Measurements from ENCODE around the gene DHRSX.
"Not testable (repeated sequence)": the region's sequence is repeated elsewhere in the genome, so short reads cannot be mapped to it uniquely, and the experiment has no call there.

The DHRSX gene

DNA sequence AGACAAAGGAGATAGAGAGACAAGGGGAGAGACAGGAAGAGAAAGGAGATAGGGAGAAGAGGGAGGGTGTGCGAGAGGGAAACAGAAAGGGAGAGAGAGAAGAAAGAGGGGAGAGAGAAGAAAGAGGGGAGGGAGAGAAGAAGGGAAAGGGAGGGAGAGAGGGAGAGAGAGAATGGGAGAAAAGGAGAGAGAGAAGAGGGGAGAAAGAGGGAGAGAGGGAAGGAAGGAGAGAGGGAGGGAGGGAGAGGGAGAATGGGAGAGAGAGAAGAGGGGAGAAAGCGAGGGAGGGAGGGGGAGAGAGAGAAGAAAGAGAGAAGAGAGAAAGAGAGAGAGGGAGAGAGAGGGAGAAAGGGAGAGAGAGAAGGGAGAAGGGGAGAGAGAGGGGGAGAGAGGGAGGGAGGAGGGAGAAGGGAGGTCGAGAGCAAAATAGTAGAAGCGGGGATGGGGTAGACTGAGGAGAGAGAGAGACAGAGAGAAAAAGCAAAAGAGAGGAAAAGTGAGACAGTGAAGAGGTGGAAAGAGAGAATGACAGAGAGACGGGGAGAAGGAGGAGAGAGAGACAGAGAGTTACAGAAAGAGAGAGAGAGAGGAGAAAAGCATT lies 218.2 kb downstream of the DHRSX start (continued):
- TF ChIP-seq, protein P1, sequence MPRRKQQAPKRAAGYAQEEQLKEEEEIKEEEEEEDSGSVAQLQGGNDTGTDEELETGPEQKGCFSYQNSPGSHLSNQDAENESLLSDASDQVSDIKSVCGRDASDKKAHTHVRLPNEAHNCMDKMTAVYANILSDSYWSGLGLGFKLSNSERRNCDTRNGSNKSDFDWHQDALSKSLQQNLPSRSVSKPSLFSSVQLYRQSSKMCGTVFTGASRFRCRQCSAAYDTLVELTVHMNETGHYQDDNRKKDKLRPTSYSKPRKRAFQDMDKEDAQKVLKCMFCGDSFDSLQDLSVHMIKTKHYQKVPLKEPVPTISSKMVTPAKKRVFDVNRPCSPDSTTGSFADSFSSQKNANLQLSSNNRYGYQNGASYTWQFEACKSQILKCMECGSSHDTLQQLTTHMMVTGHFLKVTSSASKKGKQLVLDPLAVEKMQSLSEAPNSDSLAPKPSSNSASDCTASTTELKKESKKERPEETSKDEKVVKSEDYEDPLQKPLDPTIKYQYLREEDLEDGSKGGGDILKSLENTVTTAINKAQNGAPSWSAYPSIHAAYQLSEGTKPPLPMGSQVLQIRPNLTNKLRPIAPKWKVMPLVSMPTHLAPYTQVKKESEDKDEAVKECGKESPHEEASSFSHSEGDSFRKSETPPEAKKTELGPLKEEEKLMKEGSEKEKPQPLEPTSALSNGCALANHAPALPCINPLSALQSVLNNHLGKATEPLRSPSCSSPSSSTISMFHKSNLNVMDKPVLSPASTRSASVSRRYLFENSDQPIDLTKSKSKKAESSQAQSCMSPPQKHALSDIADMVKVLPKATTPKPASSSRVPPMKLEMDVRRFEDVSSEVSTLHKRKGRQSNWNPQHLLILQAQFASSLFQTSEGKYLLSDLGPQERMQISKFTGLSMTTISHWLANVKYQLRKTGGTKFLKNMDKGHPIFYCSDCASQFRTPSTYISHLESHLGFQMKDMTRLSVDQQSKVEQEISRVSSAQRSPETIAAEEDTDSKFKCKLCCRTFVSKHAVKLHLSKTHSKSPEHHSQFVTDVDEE (CRISPR knock-in tag; IDR thresholded peaks at IDR 0.05): no peak
- TF ChIP-seq ESRRG (CRISPR knock-in tag; IDR thresholded peaks at IDR 0.05) (no peak), ZNF70 (CRISPR knock-in tag; IDR thresholded peaks at IDR 0.05) (no peak), ISL1 (CRISPR knock-in tag; IDR thresholded peaks at IDR 0.05) (no peak), ZFP3 (CRISPR knock-in tag; IDR thresholded peaks at IDR 0.05) (no peak), ZFP30 (CRISPR knock-in tag; IDR thresholded peaks at IDR 0.05) (no peak), SNAI2 (CRISPR knock-in tag; IDR thresholded peaks at IDR 0.05) (no peak)
- TF ChIP-seq, protein P2, sequence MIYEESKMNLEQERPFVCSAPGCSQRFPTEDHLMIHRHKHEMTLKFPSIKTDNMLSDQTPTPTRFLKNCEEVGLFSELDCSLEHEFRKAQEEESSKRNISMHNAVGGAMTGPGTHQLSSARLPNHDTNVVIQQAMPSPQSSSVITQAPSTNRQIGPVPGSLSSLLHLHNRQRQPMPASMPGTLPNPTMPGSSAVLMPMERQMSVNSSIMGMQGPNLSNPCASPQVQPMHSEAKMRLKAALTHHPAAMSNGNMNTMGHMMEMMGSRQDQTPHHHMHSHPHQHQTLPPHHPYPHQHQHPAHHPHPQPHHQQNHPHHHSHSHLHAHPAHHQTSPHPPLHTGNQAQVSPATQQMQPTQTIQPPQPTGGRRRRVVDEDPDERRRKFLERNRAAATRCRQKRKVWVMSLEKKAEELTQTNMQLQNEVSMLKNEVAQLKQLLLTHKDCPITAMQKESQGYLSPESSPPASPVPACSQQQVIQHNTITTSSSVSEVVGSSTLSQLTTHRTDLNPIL (CRISPR knock-in tag; IDR thresholded peaks at IDR 0.05; ENCODE audit: low read depth): no peak

DNA sequence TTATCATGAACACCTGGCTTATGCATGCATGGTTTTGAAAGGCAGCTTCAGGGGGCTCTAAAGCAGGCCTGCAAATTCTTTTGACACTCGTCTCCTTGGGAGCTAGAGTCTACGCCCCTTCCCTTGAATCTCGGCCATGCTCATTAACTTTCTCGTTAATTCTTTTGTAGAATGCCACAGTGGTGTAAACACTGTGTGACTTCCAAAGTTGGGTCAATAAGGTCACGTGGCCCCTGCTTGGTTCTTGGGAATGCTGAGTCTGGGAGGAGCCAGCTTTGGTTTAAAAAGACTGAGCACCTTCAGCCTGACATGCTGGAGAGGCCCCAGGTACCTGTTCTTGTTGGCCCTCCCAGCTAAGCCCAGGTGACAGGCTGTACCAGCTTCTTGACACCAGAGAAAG lies 228.4 kb downstream of the DHRSX start:
- ATAC-seq: no peak
- TF ChIP-seq, protein P1 (CRISPR knock-in tag; IDR thresholded peaks at IDR 0.05): no peak
- no peak for TF ChIP-seq GLIS3 (CRISPR knock-in tag; IDR thresholded peaks at IDR 0.05)
- TF ChIP-seq, protein P3, sequence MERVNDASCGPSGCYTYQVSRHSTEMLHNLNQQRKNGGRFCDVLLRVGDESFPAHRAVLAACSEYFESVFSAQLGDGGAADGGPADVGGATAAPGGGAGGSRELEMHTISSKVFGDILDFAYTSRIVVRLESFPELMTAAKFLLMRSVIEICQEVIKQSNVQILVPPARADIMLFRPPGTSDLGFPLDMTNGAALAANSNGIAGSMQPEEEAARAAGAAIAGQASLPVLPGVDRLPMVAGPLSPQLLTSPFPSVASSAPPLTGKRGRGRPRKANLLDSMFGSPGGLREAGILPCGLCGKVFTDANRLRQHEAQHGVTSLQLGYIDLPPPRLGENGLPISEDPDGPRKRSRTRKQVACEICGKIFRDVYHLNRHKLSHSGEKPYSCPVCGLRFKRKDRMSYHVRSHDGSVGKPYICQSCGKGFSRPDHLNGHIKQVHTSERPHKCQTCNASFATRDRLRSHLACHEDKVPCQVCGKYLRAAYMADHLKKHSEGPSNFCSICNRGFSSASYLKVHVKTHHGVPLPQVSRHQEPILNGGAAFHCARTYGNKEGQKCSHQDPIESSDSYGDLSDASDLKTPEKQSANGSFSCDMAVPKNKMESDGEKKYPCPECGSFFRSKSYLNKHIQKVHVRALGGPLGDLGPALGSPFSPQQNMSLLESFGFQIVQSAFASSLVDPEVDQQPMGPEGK (CRISPR knock-in tag; IDR thresholded peaks at IDR 0.05; ENCODE audit: borderline replicate concordance): no peak
- TF ChIP-seq ESRRG (CRISPR knock-in tag; IDR thresholded peaks at IDR 0.05): no peak
- TF ChIP-seq BACH2 (CRISPR knock-in tag; IDR thresholded peaks at IDR 0.05; ENCODE audit: borderline replicate concordance): no peak

DNA sequence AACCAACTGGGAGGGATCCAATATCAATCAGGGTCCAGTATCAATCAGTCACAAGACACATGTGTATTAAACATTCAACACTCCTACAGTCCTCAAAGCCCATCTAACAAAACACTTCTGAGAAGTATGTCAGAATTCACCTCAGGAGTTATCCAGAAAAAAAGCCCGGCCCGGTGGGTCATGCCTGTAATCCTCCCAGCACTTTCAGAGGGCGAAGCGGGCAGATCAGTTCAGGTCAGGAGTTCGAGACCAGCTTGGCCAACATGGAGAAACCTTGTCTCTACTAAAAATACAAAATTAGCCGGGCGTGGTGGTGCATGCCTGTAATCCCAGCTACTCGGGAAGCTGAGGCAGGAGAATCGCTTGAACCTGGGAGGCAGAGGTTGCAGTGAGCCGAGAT lies 229.2 kb downstream of the DHRSX start:
- ATAC-seq: not testable (repeated sequence)

DNA sequence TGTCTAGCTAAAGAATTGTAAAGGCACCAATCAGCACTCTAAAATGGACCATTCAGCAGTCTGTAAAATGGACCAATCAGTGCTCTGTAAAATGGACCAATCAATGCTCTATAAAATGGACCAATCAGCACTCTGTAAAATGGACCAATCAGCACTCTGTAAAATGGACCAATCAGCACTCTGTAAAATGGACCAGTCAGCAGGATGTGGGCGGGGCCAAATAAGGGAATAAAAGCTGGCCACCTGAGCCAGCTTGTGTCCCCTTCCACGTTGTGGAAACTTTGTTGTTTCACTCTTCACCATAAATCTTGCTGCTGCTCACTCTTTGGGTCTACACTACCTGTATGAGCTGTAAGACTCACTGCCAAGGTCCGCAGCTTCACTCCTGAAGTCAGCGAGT lies 230.0 kb downstream of the DHRSX start:
- ATAC-seq: not testable (repeated sequence)

DNA sequence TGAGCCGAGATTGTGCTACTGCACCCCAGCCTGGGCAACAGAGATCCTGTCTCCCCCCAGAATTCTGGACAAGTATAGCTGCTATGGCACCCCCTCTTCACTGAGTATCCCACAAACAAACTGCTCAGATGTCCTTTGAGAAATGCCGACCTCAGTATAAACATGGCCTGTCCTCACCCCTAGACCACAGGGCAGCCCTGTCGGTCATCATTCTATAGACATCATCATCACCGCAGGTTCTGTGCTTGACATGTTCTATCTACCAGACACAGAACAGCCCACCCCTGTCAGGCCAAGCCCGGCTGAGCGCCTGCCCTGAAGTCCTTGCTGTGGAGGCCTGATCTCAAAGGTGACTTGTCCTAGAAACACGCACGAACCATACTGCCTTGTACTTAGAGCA lies 232.9 kb downstream of the DHRSX start:
- no peak for ATAC-seq
- TF ChIP-seq ZFP3 (CRISPR knock-in tag; IDR thresholded peaks at IDR 0.05): no peak
- TF ChIP-seq BACH2 (CRISPR knock-in tag; IDR thresholded peaks at IDR 0.05; ENCODE audit: borderline replicate concordance): no peak
- TF ChIP-seq ZNF565 (CRISPR knock-in tag; conservative IDR thresholded peaks at IDR 0.05; ENCODE audit: low read depth): no peak
- TF ChIP-seq, protein P4, sequence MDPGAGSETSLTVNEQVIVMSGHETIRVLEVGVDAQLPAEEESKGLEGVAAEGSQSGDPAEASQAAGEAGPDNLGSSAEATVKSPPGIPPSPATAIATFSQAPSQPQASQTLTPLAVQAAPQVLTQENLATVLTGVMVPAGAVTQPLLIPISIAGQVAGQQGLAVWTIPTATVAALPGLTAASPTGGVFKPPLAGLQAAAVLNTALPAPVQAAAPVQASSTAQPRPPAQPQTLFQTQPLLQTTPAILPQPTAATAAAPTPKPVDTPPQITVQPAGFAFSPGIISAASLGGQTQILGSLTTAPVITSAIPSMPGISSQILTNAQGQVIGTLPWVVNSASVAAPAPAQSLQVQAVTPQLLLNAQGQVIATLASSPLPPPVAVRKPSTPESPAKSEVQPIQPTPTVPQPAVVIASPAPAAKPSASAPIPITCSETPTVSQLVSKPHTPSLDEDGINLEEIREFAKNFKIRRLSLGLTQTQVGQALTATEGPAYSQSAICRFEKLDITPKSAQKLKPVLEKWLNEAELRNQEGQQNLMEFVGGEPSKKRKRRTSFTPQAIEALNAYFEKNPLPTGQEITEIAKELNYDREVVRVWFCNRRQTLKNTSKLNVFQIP (CRISPR knock-in tag; IDR thresholded peaks at IDR 0.05; ENCODE audit: borderline replicate concordance, low read depth): no peak
- TF ChIP-seq, protein P5, sequence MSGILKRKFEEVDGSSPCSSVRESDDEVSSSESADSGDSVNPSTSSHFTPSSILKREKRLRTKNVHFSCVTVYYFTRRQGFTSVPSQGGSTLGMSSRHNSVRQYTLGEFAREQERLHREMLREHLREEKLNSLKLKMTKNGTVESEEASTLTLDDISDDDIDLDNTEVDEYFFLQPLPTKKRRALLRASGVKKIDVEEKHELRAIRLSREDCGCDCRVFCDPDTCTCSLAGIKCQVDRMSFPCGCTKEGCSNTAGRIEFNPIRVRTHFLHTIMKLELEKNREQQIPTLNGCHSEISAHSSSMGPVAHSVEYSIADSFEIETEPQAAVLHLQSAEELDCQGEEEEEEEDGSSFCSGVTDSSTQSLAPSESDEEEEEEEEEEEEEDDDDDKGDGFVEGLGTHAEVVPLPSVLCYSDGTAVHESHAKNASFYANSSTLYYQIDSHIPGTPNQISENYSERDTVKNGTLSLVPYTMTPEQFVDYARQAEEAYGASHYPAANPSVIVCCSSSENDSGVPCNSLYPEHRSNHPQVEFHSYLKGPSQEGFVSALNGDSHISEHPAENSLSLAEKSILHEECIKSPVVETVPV (CRISPR knock-in tag; IDR thresholded peaks at IDR 0.05): no peak
- TF ChIP-seq ZNF70 (CRISPR knock-in tag; IDR thresholded peaks at IDR 0.05): no peak
- TF ChIP-seq CSDC2 (CRISPR knock-in tag; IDR thresholded peaks at IDR 0.05): no peak
- no peak for TF ChIP-seq TCF4 (CRISPR knock-in tag; IDR thresholded peaks at IDR 0.05; ENCODE audit: borderline replicate concordance)
- no peak for TF ChIP-seq GLIS3 (CRISPR knock-in tag; IDR thresholded peaks at IDR 0.05)
- no peak for TF ChIP-seq RARB (CRISPR knock-in tag; IDR thresholded peaks at IDR 0.05)
- TF ChIP-seq, protein P3 (CRISPR knock-in tag; IDR thresholded peaks at IDR 0.05; ENCODE audit: borderline replicate concordance): no peak
- TF ChIP-seq, protein P2 (CRISPR knock-in tag; IDR thresholded peaks at IDR 0.05; ENCODE audit: low read depth): no peak
- TF ChIP-seq ZNF8 (CRISPR knock-in tag; IDR thresholded peaks at IDR 0.05): no peak
- TF ChIP-seq ZFP30 (CRISPR knock-in tag; IDR thresholded peaks at IDR 0.05): no peak

Data from SK-N-SH treated with all-trans-retinoic acid at 6 μM for 48 hours (cell line).